Thoracic aorta (tissue), 2 donors: Measurements from ENCODE around the gene OTC. TPM values are rescaled to one million over a fixed set of nuclear protein-coding genes. Genes with fewer than 3 reads are reported as not detected.

Experiments used
- ATAC-seq: fragments of 150-250 bp; one replicate; pipeline ENCODE4 v1.8.0; 2017; ENCODE audit warnings: low read depth; ENCODE audit not compliant: insufficient number of reproducible peaks, low FRiP score
- DNase-seq: peaks from one replicate; pipeline ENCODE4 v3.0.0-alpha.2; 2020; ENCODE audit warnings: low spot score
- H3K27ac ChIP-seq, 2 donors: fragments of 200-600 bp; sonication (generic); 1 replicate in 1 of 2; 2 replicates in 1 of 2; pipeline ENCODE4 v1.5.1; 2016; ENCODE audit warnings: mild to moderate bottlenecking in 2 of 2, moderate library complexity in 2 of 2
- H3K27me3 ChIP-seq: fragments of 200-600 bp; sonication (generic); replicated peaks from 2 replicates; pipeline ENCODE4 v1.6.0; 2016; ENCODE audit warnings: mild to moderate bottlenecking; ENCODE audit not compliant: insufficient read depth
- H3K36me3 ChIP-seq: fragments of 200-600 bp; sonication (generic); one replicate; pipeline ENCODE4 v1.5.1; 2016
- H3K4me1 ChIP-seq, 2 donors: fragments of 200-600 bp; sonication (generic); 1 replicate in 1 of 2; 2 replicates in 1 of 2; pipeline versions ENCODE4 v1.5.1 to v1.6.0; 2016; ENCODE audit warnings: low read depth in 2 of 2, mild to moderate bottlenecking in 1 of 2; ENCODE audit not compliant: control insufficient read depth in 1 of 2
- H3K4me3 ChIP-seq: fragments of 200-600 bp; sonication (generic); 2 replicates; pipeline ENCODE4 v1.5.1; 2016; ENCODE audit warnings: mild to moderate bottlenecking
- H3K9me3 ChIP-seq: fragments of 200-600 bp; sonication (generic); 2 replicates; pipeline ENCODE4 v1.5.1; 2016
- total RNA-seq, 2 donors: library from RNA; depleted of rRNA; stranded (reverse); fragments of >200 nt; gene quantifications; one replicate each; pipeline versions ENCODE4 v1.1.0 to v1.2.3, GENCODE V29; 2016
- TF ChIP-seq, protein P1 (sequence below): fragments of 200-600 bp; sonication (generic); IDR thresholded peaks from one replicate; pipeline ENCODE4 v1.5.1; 2019; ENCODE audit warnings: antibody characterized with exemption

Gene OTC
- total RNA-seq, 2 donors from 2014 or later: 1.6 TPM; not detected in 1

DNA sequence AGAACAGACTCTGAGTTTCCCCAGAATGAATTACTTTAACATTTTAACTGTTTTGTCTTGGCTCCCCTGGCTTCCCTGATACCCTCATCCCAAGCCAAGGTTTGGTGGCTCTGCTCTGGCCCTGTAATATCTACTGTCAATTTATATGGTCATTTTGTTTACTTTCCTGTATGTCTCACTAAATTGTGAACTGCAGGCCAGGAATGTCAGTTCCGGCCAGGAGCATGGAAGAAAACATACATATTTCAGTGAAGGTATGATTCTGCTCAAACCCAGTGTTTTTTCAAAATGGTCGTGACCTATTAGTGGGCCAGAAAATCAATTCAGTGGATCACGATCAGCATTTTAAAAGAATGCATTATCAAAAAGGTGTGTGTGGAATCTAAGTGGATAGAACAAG, 26.3 kb upstream of the OTC start:
- Histone ChIP-seq H3K36me3 (no peaks in the 10 kb centered on the region), H3K4me3 (peak overlapping the region; percentile 87), H3K27ac (no peak overlapping the region), H3K4me1 (no peaks in the 10 kb centered on the region), H3K9me3 (no peaks in the 10 kb centered on the region), H3K27me3 (no peaks in the 10 kb centered on the region)
- ATAC-seq (no peak), DNase-seq (no peak)
- TF ChIP-seq, protein P1, sequence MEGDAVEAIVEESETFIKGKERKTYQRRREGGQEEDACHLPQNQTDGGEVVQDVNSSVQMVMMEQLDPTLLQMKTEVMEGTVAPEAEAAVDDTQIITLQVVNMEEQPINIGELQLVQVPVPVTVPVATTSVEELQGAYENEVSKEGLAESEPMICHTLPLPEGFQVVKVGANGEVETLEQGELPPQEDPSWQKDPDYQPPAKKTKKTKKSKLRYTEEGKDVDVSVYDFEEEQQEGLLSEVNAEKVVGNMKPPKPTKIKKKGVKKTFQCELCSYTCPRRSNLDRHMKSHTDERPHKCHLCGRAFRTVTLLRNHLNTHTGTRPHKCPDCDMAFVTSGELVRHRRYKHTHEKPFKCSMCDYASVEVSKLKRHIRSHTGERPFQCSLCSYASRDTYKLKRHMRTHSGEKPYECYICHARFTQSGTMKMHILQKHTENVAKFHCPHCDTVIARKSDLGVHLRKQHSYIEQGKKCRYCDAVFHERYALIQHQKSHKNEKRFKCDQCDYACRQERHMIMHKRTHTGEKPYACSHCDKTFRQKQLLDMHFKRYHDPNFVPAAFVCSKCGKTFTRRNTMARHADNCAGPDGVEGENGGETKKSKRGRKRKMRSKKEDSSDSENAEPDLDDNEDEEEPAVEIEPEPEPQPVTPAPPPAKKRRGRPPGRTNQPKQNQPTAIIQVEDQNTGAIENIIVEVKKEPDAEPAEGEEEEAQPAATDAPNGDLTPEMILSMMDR: no peak

GRCh38 chrX:38327007-38327774, 25.2 kb upstream of the OTC start, which contains the start of gene RPGR:
TSS of gene RPGR (minus strand) at chrX:38327509. CDS start at chrX:38327367, 142 bp downstream.
- Histone ChIP-seq H3K9me3 (no peaks in the 10 kb centered on the region), H3K36me3 (no peaks in the 10 kb centered on the region), H3K4me3 (peak within 1 kb of the TSS; percentile 87), H3K27ac (peak within 1 kb of the TSS; percentile 87 to 93), H3K4me1 (no peaks in the 10 kb centered on the region), H3K27me3 (no peaks in the 10 kb centered on the region)
- ATAC-seq (peak; percentile 90), DNase-seq (peak; percentile 78)
- TF ChIP-seq, protein P1: peak; percentile 61

GRCh38 chrX:38327775-38328081, 24.7 kb upstream of the OTC start:
- Histone ChIP-seq H3K4me3 (peak overlapping the region; percentile 87), H3K27ac (peak overlapping the region; percentile 49 to 93)
- ATAC-seq: no peak

GRCh38 chrX:38332505-38332904, 19.9 kb upstream of the OTC start:
- TF ChIP-seq, protein P1: no peak
- DNase-seq: no peak
- no peak overlapping the region for H3K27ac ChIP-seq
- H3K4me3 ChIP-seq: no peak overlapping the region
- H3K4me1 ChIP-seq: no peaks in the 10 kb centered on the region
- no peaks in the 10 kb centered on the region for H3K9me3 ChIP-seq
- H3K27me3 ChIP-seq: no peaks in the 10 kb centered on the region
- no peak for ATAC-seq
- H3K36me3 ChIP-seq: no peaks in the 10 kb centered on the region

More at GRCh38 chrX:38327775-38328081, 24.7 kb upstream of the OTC start:
- Histone ChIP-seq H3K36me3 (no peaks in the 10 kb centered on the region), H3K4me1 (no peaks in the 10 kb centered on the region), H3K9me3 (no peaks in the 10 kb centered on the region), H3K27me3 (no peaks in the 10 kb centered on the region)
- no peak for DNase-seq
- TF ChIP-seq, protein P1: no peak

GRCh38 chrX:38335382-38335781, 17.0 kb upstream of the OTC start:
- no peak for DNase-seq
- Histone ChIP-seq H3K27ac (no peak overlapping the region), H3K9me3 (no peaks in the 10 kb centered on the region), H3K36me3 (no peaks in the 10 kb centered on the region), H3K27me3 (no peaks in the 10 kb centered on the region), H3K4me1 (no peaks in the 10 kb centered on the region), H3K4me3 (no peak overlapping the region)
- ATAC-seq: no peak
- TF ChIP-seq, protein P1: no peak
